PC-3 (cell line): Measurements from ENCODE around the gene ADGRD1. TPM values are rescaled to one million over a fixed set of nuclear protein-coding genes. Genes with fewer than 3 reads are reported as not detected.

Source experiments
- ATAC-seq: fragments of 200-7000 bp; cut with Tn5 transposase; 2 replicates; pipeline ENCODE4 v1.9.1; 2020; ENCODE audit warnings: mild to moderate bottlenecking, moderate library complexity
- BruUV-seq: library from RNA; stranded (reverse); fragments of 400-500 nt; replicated peaks from 2 replicates; lab custom pipeline; 2021; lab: Mats Ljungman, UMichigan
- CTCF ChIA-PET: fragments of 300-600 bp; sonication (Branson Sonifier 250); formaldehyde crosslinking; loops from one replicate; lab custom pipeline; 2022; ENCODE audit warnings: antibody characterized with exemption; lab: Charles Lee
- POLR2A ChIA-PET: fragments of 300-600 bp; sonication (Branson Sonifier 250); formaldehyde crosslinking; loops from one replicate; lab custom pipeline; 2022; ENCODE audit warnings: antibody characterized with exemption; ENCODE audit not compliant: unreplicated experiment; lab: Charles Lee
- DNase-seq: peaks from one replicate; pipeline ENCODE4 v3.0.0-alpha.2; 2015
- H2AFZ ChIP-seq: fragments of 300-600 bp; sonication (generic); 2 replicates; pipeline ENCODE4 v1.6.0; 2016; ENCODE audit warnings: antibody characterized with exemption, low read length
- H3F3A ChIP-seq: fragments of 300-600 bp; sonication (generic); one replicate; pipeline ENCODE4 v1.6.0; 2017; ENCODE audit warnings: antibody characterized with exemption, low read length, control low read depth, mild to moderate bottlenecking; ENCODE audit not compliant: unreplicated experiment
- H3K27ac ChIP-seq: fragments of 300-600 bp; sonication (generic); 2 replicates; pipeline ENCODE4 v1.5.1; 2016; ENCODE audit warnings: mild to moderate bottlenecking, low read length
- H3K27me3 ChIP-seq: fragments of 300-600 bp; sonication (generic); 2 replicates; pipeline ENCODE4 v1.6.1; 2016; ENCODE audit warnings: low read length, mixed read lengths
- H3K36me3 ChIP-seq: fragments of 300-600 bp; sonication (generic); 2 replicates; pipeline ENCODE4 v1.6.1; 2016; ENCODE audit warnings: low read depth, mixed run types, low read length, mixed read lengths
- H3K4me1 ChIP-seq: fragments of 300-600 bp; sonication (generic); 2 replicates; pipeline ENCODE4 v1.5.1; 2016; ENCODE audit warnings: low read length; ENCODE audit not compliant: insufficient read depth
- H3K4me2 ChIP-seq: fragments of 300-600 bp; sonication (generic); 2 replicates; pipeline ENCODE4 v1.6.0; 2016; ENCODE audit warnings: low read length
- H3K4me3 ChIP-seq: fragments of 300-600 bp; sonication (generic); 2 replicates; pipeline ENCODE4 v1.5.1; 2016; ENCODE audit warnings: mild to moderate bottlenecking, low read length, mixed read lengths
- H3K79me2 ChIP-seq: fragments of 300-600 bp; sonication (generic); 2 replicates; pipeline ENCODE4 v1.6.1; 2017; ENCODE audit warnings: low read length, mixed read lengths
- H3K9ac ChIP-seq: fragments of 300-600 bp; sonication (generic); 2 replicates; pipeline ENCODE4 v1.6.0; 2016; ENCODE audit warnings: mild to moderate bottlenecking, low read length
- H3K9me2 ChIP-seq: fragments of 300-600 bp; sonication (generic); replicated peaks from 2 replicates; pipeline ENCODE4 v1.6.1; 2016; ENCODE audit warnings: mixed run types, low read length, mixed read lengths
- H3K9me3 ChIP-seq: fragments of 300-600 bp; sonication (generic); 2 replicates; pipeline ENCODE4 v1.6.1; 2016; ENCODE audit warnings: low read length, mixed read lengths
- H4K20me1 ChIP-seq: fragments of 300-600 bp; sonication (generic); 2 replicates; pipeline ENCODE4 v1.6.1; 2016; ENCODE audit warnings: low read length, mixed read lengths
- CTCF ChIP-seq: fragments of 300-600 bp; sonication (generic); conservative IDR thresholded peaks from 2 replicates; pipeline ENCODE4 v1.5.1; 2017; ENCODE audit warnings: antibody characterized with exemption, low read depth, mild to moderate bottlenecking, low read length
- EZH2 ChIP-seq: fragments of 300-600 bp; sonication (generic); IDR thresholded peaks from one replicate; pipeline ENCODE4 v1.6.1; 2017; ENCODE audit warnings: antibody characterized with exemption, mild to moderate bottlenecking, low read length; ENCODE audit not compliant: unreplicated experiment
- EZH2phosphoT487 ChIP-seq: fragments of 300-600 bp; sonication (generic); IDR thresholded peaks from 2 replicates; pipeline ENCODE4 v1.6.1; 2018; ENCODE audit warnings: mild to moderate bottlenecking, antibody characterized with exemption, low read length, borderline replicate concordance
- intact Hi-C: fragments of 100-400 bp; cut with micrococcal nuclease; formaldehyde crosslinking; loops from 2 replicates; pipeline ENCODE4 v1.9.0; 2023
- total RNA-seq: library from RNA; depleted of rRNA; stranded (reverse); fragments of >200 nt; gene quantifications from 2 replicates; pipeline ENCODE4 v1.2.3, GENCODE V29; 2014

Gene ADGRD1
- total RNA-seq, 1 experiment from 2014 or later, result 0.18 TPM

DNA sequence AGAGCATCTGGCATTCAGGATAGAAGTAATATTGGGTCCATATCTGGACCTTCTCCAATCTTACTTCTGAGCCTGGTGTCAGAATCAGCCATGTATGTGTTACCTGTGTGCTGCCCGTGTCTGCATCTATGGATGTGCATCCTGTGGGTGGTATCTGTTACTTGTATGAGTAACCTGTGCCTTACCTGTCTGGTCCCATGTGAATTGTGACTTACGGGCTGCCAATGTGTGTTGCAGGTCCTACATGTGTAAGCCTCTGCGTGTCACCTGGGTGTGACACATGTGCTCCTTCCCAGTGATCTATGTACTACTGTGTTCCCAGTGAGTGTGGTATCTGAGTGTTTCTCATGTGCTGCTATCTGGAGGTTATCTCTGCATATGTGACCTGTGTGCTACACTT lies 208.4 kb downstream of the ADGRD1 start:
- DNase-seq (no peak), ATAC-seq (no peak)
- H3F3A ChIP-seq, result no peaks in the 10 kb centered on the region
- BruUV-seq, result no TSS peak
- ChIA-PET POLR2A (no interaction called here), CTCF (no interaction called here)
- H3K4me3 ChIP-seq, result no peak overlapping the region
- H3K27ac ChIP-seq, result no peak overlapping the region
- H3K9ac ChIP-seq, result no peak overlapping the region
- H3K9me3 ChIP-seq, result no peaks in the 10 kb centered on the region
- intact Hi-C loops, result no loop called here
- no peaks in the 10 kb centered on the region for H3K9me2 ChIP-seq
- no peaks in the 10 kb centered on the region for H3K79me2 ChIP-seq
- peaks cover 36% of the 10 kb centered on the region for H3K27me3 ChIP-seq
- H3K4me2 ChIP-seq, result no peak overlapping the region
- H3K36me3 ChIP-seq, result no peaks in the 10 kb centered on the region
- no peak overlapping the region for H2AFZ ChIP-seq
- TF ChIP-seq EZH2 (no peak), EZH2phosphoT487 (no peak), CTCF (no peak)
- H4K20me1 ChIP-seq, result no peaks in the 10 kb centered on the region
- H3K4me1 ChIP-seq, result no peaks in the 10 kb centered on the region

DNA sequence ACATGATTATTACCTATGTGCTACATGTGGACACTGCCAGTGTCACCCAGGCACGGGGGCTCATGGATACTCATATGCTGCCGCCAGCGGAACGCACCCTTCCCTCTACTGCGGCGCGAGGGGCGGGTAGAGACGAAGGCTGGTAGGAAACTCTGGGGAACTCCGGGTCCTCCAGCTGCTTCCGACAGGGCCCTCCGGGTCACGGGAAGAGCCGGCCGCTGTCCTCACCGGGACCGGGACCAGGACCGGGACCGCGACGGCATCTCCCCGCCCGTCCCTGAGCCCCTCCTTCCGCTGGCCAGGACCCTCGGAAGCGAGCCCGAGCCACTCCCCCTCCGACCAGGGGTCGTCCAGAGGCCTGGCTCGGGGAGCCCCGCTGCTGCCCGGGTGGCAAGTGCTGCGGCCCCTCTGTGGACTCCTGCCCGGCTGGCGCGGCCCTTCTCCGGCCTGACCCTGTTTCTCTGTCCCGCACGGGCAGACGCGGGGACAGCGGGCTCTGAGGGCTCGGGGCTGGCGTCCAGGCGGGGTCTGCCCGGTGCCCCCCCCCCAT lies 209.6 kb downstream of the ADGRD1 start:
- CTCF ChIA-PET, result no interaction called here
- BruUV-seq, result no TSS peak
- ATAC-seq, result no peak

More for the DNA sequence above, 209.6 kb downstream of the ADGRD1 start:
- no peak overlapping the region for H2AFZ ChIP-seq
- no peaks in the 10 kb centered on the region for H4K20me1 ChIP-seq
- TF ChIP-seq EZH2phosphoT487 (no peak), CTCF (no peak), EZH2 (no peak)
- intact Hi-C loops, result no loop called here
- H3K27me3 ChIP-seq, result peaks cover 28% of the 10 kb centered on the region
- no peak overlapping the region for H3K27ac ChIP-seq
- H3K79me2 ChIP-seq, result no peaks in the 10 kb centered on the region
- no peaks in the 10 kb centered on the region for H3F3A ChIP-seq
- H3K9me2 ChIP-seq, result no peaks in the 10 kb centered on the region
- H3K9ac ChIP-seq, result no peak overlapping the region
- no peak for DNase-seq
- no peaks in the 10 kb centered on the region for H3K4me1 ChIP-seq
- H3K36me3 ChIP-seq, result no peaks in the 10 kb centered on the region
- no peaks in the 10 kb centered on the region for H3K9me3 ChIP-seq
- no peak overlapping the region for H3K4me3 ChIP-seq
- POLR2A ChIA-PET, result no interaction called here
- no peak overlapping the region for H3K4me2 ChIP-seq
